Uterus (tissue), 4 donors: Measurements from ENCODE around the gene DOCK4. TPM values are rescaled to one million over a fixed set of nuclear protein-coding genes. Genes with fewer than 3 reads are reported as not detected.

Experiments
- DNase-seq, 2 donors: peaks; one replicate each; pipeline ENCODE4 v3.0.0-alpha.2; 2019 to 2020
- H3K27ac ChIP-seq, 2 donors: fragments of 200-600 bp; sonication (generic); 1 replicate in 1 of 2; 2 replicates in 1 of 2; pipeline ENCODE4 v1.5.1; 2016 to 2018
- H3K27me3 ChIP-seq, 2 donors: fragments of 200-600 bp; sonication (generic); one replicate each; pipeline ENCODE4 v1.5.1; 2018 to 2019; ENCODE audit warnings: control low read depth in 1 of 2
- H3K36me3 ChIP-seq, 2 donors: fragments of 200-600 bp; sonication (generic); one replicate each; pipeline ENCODE4 v1.5.1; 2019; ENCODE audit warnings: control low read depth in 1 of 2
- H3K4me1 ChIP-seq, 2 donors: fragments of 200-600 bp; sonication (generic); one replicate each; pipeline ENCODE4 v1.5.1; 2018 to 2019; ENCODE audit warnings: control low read depth in 1 of 2
- H3K4me3 ChIP-seq, 2 donors: fragments of 200-600 bp; sonication (generic); 1 replicate in 1 of 2; 2 replicates in 1 of 2; pipeline ENCODE4 v1.5.1; 2018 to 2019; ENCODE audit warnings: mild to moderate bottlenecking in 1 of 2
- H3K9me3 ChIP-seq, 2 donors: fragments of 200-600 bp; sonication (generic); one replicate each; pipeline ENCODE4 v1.5.1; 2019; ENCODE audit warnings: control low read depth in 1 of 2
- CTCF ChIP-seq, 4 experiments: fragments of 200-600 bp in 2 of 4; fragments of 450-650 bp in 2 of 4; sonication (generic) in 2 of 4; IDR thresholded peaks; one replicate each; pipeline ENCODE4 v1.5.1; 2016 to 2019; ENCODE audit warnings: antibody characterized with exemption in 4 of 4, mild to moderate bottlenecking in 2 of 4, moderate library complexity in 1 of 4
- POLR2A ChIP-seq, 2 donors: fragments of 450-650 bp; IDR thresholded peaks; one replicate each; pipeline ENCODE4 v1.6.1; 2016; ENCODE audit warnings: antibody characterized with exemption in 2 of 2, mild to moderate bottlenecking in 1 of 2, moderate library complexity in 1 of 2
- intact Hi-C: fragments of 100-400 bp; cut with DNase I; formaldehyde crosslinking; loops from one replicate; pipeline ENCODE4 v1.15.1; 2023; ENCODE audit warnings: low total_unique reads
- total RNA-seq, 4 donors: library from RNA; depleted of rRNA in 3 of 4; stranded (reverse); fragments of >200 nt in 3 of 4; gene quantifications; one replicate each; pipeline versions ENCODE4 v1.1.0 to v1.2.4, GENCODE V29; 2014 to 2023
- donor health status: DM: yes; HTN: yes; CAD: no.

Gene DOCK4
- total RNA-seq, 4 donors from 2014 or later: 48.8 to 217 (median 72.3) TPM

GRCh38 chr7:112105584-112106530 is 100.3 kb downstream of the DOCK4 start:
- Histone ChIP-seq H3K9me3 (no peaks in the 10 kb centered on the region), H3K4me3 (no peak overlapping the region), H3K27ac (no peak overlapping the region), H3K36me3 (no peaks in the 10 kb centered on the region), H3K27me3 (no peaks in the 10 kb centered on the region), H3K4me1 (no peaks in the 10 kb centered on the region)
- TF ChIP-seq CTCF (IDR thresholded peaks at IDR 0.05): no peak
- no peak for TF ChIP-seq POLR2A (IDR thresholded peaks at IDR 0.05)
- intact Hi-C loops: no loop called here
- DNase-seq: no peak

GRCh38 chr7:112104120-112104519 is 102.1 kb downstream of the DOCK4 start:
- no peak for DNase-seq
- intact Hi-C loops: no loop called here
- H3K36me3 ChIP-seq: no peaks in the 10 kb centered on the region
- H3K9me3 ChIP-seq: no peaks in the 10 kb centered on the region
- TF ChIP-seq POLR2A (IDR thresholded peaks at IDR 0.05) (no peak), CTCF (IDR thresholded peaks at IDR 0.05) (no peak)
- H3K27me3 ChIP-seq: no peaks in the 10 kb centered on the region
- H3K4me3 ChIP-seq: no peak overlapping the region
- H3K27ac ChIP-seq: no peak overlapping the region
- no peaks in the 10 kb centered on the region for H3K4me1 ChIP-seq

DNA sequence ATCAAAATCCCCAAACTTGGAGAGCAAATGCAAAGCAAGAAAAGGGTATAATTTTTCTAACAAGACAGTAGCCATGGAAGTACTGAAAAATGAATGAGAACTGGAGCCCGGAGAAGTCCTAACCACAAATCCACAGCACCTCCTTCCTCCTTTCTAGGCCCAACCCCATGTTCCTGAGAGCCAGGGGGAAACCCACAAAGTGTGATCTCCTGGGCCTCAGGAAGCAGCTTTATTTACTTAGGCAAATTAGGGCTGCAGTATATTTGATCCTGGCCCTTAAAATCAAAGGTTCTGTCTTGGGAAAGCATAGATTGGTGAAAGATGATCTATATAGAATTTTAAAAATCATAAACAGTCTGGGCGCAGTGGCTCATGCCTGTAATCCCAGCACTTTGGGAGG is 103.0 kb downstream of the DOCK4 start:
- Histone ChIP-seq H3K27me3 (no peaks in the 10 kb centered on the region), H3K36me3 (no peaks in the 10 kb centered on the region), H3K4me1 (no peaks in the 10 kb centered on the region), H3K4me3 (no peak overlapping the region), H3K27ac (no peak overlapping the region), H3K9me3 (no peaks in the 10 kb centered on the region)
- intact Hi-C loops: no loop called here
- DNase-seq: no peak
- no peak for TF ChIP-seq POLR2A (IDR thresholded peaks at IDR 0.05)
- TF ChIP-seq CTCF (IDR thresholded peaks at IDR 0.05): no peak

DNA sequence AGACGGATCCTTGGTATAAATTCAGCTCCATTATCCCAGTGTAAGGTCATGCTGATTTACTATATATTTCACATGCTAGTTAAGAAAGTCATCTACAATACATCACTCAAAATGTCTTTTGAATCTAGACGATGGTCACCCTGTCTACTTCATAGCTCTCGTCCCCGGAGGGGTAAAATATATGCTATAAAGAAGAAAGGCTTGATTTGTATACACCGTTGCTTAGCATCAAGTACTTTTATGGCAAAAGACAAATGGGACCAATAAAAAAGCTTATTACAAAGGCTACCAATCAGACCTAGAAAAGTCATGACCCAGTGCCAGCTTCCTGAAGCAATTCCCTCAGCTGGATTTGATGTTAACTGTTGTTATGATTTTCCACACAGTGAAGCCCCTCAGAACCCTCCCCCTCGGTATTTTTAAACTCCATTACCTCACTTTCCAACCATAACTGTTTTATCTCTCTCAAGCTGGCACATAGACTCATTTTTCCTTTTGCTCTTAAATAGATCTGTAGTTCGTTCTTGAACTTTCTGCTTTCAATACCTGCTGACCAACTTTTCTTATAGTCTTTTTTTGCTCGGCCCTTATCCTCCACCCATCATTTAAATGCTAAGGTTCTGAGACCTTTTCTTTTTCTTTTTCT is 104.9 kb downstream of the DOCK4 start:
- TF ChIP-seq POLR2A (IDR thresholded peaks at IDR 0.05) (no peak), CTCF (IDR thresholded peaks at IDR 0.05) (no peak)
- intact Hi-C loops: no loop called here

DNA sequence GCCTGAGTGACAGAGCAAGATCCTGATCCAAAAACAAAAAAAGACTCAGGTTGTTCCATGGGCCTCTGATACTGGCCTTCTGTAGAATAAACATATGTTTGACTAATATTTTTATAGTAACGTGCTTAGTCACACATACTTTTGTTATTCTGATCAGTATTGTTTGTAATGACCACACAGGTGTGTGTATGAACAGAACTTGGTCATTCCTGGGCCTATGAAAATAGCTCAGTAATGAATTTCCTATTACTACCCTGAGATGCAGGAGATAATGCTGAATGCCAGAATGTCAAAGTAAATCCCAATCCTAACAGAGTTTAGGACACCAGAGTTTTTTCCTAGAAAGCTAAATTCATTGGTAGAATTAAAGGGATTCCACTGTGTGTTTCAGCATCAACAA is 108.7 kb downstream of the DOCK4 start:
- Histone ChIP-seq H3K4me1 (no peaks in the 10 kb centered on the region), H3K27ac (no peak overlapping the region), H3K36me3 (no peaks in the 10 kb centered on the region), H3K4me3 (no peak overlapping the region), H3K27me3 (no peaks in the 10 kb centered on the region), H3K9me3 (no peaks in the 10 kb centered on the region)
- no peak for DNase-seq
- intact Hi-C loops: no loop called here
- TF ChIP-seq CTCF (IDR thresholded peaks at IDR 0.05): no peak
- no peak for TF ChIP-seq POLR2A (IDR thresholded peaks at IDR 0.05)

More for the DNA sequence above, 104.9 kb downstream of the DOCK4 start:
- Histone ChIP-seq H3K4me3 (no peak overlapping the region), H3K36me3 (no peaks in the 10 kb centered on the region), H3K27ac (no peak overlapping the region), H3K9me3 (no peaks in the 10 kb centered on the region), H3K27me3 (no peaks in the 10 kb centered on the region), H3K4me1 (no peaks in the 10 kb centered on the region)
- DNase-seq: no peak
